ENCODE results near the gene CEMIP2. TPM values are rescaled to one million over a fixed set of nuclear protein-coding genes. Genes with fewer than 3 reads are reported as not detected.
"Not testable (repeated sequence)": the region's sequence is repeated elsewhere in the genome, so short reads cannot be mapped to it uniquely, and the experiment has no call there.

CEMIP2 gene
- total RNA-seq, 4 donors from 2014 or later: 7.6 to 34.5 (median 12.3) TPM

GRCh38 chr9:71812385-71812784, 44.1 kb upstream of the CEMIP2 start:
- no peaks in the 10 kb centered on the region for H3K27me3 ChIP-seq
- H3K4me1 ChIP-seq: peaks cover 0 to 5% (median 0%) of the 10 kb centered on the region in 3 donors
- intact Hi-C loops (cut with DNase I): no loop called here
- 77 to 82% methylated on average over 3 to 4 of the region's 4 CpGs for WGBS, 2 donors
- H3K27ac ChIP-seq: no peak overlapping the region
- no peak for TF ChIP-seq POLR2A (IDR thresholded peaks at IDR 0.05)
- no peak for TF ChIP-seq CTCF (IDR thresholded peaks at IDR 0.05)
- H3K4me3 ChIP-seq: no peak overlapping the region
- no peaks in the 10 kb centered on the region for H3K9me3 ChIP-seq
- DNase-seq: no peak
- no peaks in the 10 kb centered on the region for H3K36me3 ChIP-seq

GRCh38 chr9:71808068-71808467, 39.8 kb upstream of the CEMIP2 start:
- WGBS, 2 donors: 62 to 64% methylated on average over 2 of the region's 2 CpGs
- H3K4me1 ChIP-seq: peaks cover 0 to 11% (median 0%) of the 10 kb centered on the region in 3 donors
- H3K27me3 ChIP-seq: no peaks in the 10 kb centered on the region
- intact Hi-C loops (cut with DNase I): loop anchor here (5.0 kb wide), 1 partner anchor 214 kb away; no protein-coding TSS in a partner anchor
- TF ChIP-seq CTCF (IDR thresholded peaks at IDR 0.05) (no peak), POLR2A (IDR thresholded peaks at IDR 0.05) (no peak)
- no peaks in the 10 kb centered on the region for H3K9me3 ChIP-seq
- no peaks in the 10 kb centered on the region for H3K36me3 ChIP-seq
- H3K27ac ChIP-seq: no peak overlapping the region
- H3K4me3 ChIP-seq: no peak overlapping the region
- no peak for DNase-seq

DNA sequence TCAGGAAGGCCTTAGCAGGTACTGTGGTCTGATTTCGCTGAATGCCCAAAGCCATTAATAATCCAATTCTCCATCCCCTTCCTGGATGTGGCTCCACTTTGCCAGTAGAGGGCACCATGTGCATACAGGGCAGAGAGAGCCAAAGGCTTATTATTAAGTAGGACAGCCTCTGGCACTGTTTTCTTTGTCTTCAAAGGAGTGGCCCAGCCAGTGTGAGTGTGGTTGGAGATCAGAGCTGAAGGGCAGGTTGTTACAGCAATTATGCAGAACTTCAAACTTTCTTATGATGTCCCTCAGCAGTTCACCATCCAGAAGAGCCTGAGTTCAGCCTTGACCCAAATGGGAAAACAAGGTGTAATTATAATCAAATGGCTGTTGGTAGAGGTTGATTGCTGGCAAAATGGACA, 38.6 kb upstream of the CEMIP2 start:
- Histone ChIP-seq H3K27me3 (no peaks in the 10 kb centered on the region), H3K4me1 (peaks cover 0 to 6% (median 0%) of the 10 kb centered on the region in 3 donors), H3K27ac (no peak overlapping the region), H3K36me3 (no peaks in the 10 kb centered on the region), H3K4me3 (no peak overlapping the region), H3K9me3 (no peaks in the 10 kb centered on the region)
- TF ChIP-seq CTCF (IDR thresholded peaks at IDR 0.05): peak; percentile 72 to 91 (median 84)
- TF ChIP-seq POLR2A (IDR thresholded peaks at IDR 0.05): no peak
- 8 to 12% methylated on average over 1 of the region's 1 CpG for WGBS, 2 donors
- DNase-seq: no peak
- intact Hi-C loops (cut with DNase I): loop anchor here (5.0 kb wide), 1 partner anchor 215 kb away; no protein-coding TSS in a partner anchor

GRCh38 chr9:71805096-71805495, 36.8 kb upstream of the CEMIP2 start:
- intact Hi-C loops (cut with DNase I): loop anchor here (5.0 kb wide), 1 partner anchor 217 kb away; no protein-coding TSS in a partner anchor
- DNase-seq, H3K4me1 ChIP-seq, H3K9me3 ChIP-seq, H3K27ac ChIP-seq, H3K4me3 ChIP-seq, H3K27me3 ChIP-seq, H3K36me3 ChIP-seq: not testable (repeated sequence)
- 50 to 62% methylated on average over 1 of the region's 1 CpG for WGBS, 2 donors

GRCh38 chr9:71801826-71802225, 33.5 kb upstream of the CEMIP2 start:
- Histone ChIP-seq H3K27ac (no peak overlapping the region), H3K27me3 (no peaks in the 10 kb centered on the region), H3K4me3 (no peak overlapping the region), H3K4me1 (peaks cover 0 to 3% (median 0%) of the 10 kb centered on the region in 3 donors), H3K9me3 (no peaks in the 10 kb centered on the region), H3K36me3 (no peaks in the 10 kb centered on the region)
- DNase-seq: no peak
- 68 to 79% methylated on average over 3 of the region's 3 CpGs for WGBS, 2 donors
- TF ChIP-seq POLR2A (IDR thresholded peaks at IDR 0.05): no peak
- TF ChIP-seq CTCF (IDR thresholded peaks at IDR 0.05): no peak
- intact Hi-C loops (cut with DNase I): no loop called here

DNA sequence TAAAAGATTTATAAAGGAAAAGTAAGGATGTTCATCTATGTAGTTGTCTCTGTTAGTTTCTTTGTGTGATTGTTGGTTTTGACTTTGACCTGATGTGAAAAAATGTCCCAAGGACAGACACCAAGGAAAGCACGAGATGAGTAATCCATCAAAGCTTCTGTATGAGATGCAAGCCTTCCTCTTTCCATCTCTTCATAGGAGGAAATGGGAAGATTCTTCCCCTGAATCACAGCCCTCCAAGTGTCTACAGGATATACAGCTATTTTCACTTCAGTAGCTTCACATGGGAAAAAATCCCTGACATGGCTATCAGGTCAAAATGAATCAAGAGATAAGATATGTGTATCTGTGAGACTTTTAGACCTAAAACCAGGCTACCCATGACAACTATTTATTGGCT, 29.0 kb upstream of the CEMIP2 start:
- Histone ChIP-seq H3K36me3 (no peaks in the 10 kb centered on the region), H3K27ac (no peak overlapping the region), H3K4me1 (no peaks in the 10 kb centered on the region), H3K9me3 (no peaks in the 10 kb centered on the region), H3K4me3 (no peak overlapping the region), H3K27me3 (no peaks in the 10 kb centered on the region)
- no peak for DNase-seq
- intact Hi-C loops (cut with DNase I): no loop called here
- WGBS, 2 donors: 47 to 62% methylated on average over 1 of the region's 1 CpG
- TF ChIP-seq POLR2A (IDR thresholded peaks at IDR 0.05): no peak
- TF ChIP-seq CTCF (IDR thresholded peaks at IDR 0.05): no peak
